Fibroblast of skin of right biceps (primary cell): ENCODE measurements around the gene AGAP2.
A peak's percentile ranks its signal among the peaks of the same experiment; 100 is the strongest.
"Not testable (repeated sequence)": the region's sequence is repeated elsewhere in the genome, so short reads cannot be mapped to it uniquely, and the experiment has no call there.

Source experiments
- DNase-seq: peaks from one replicate; pipeline ENCODE4 v3.0.0-alpha.2; 2013

Gene AGAP2

DNA sequence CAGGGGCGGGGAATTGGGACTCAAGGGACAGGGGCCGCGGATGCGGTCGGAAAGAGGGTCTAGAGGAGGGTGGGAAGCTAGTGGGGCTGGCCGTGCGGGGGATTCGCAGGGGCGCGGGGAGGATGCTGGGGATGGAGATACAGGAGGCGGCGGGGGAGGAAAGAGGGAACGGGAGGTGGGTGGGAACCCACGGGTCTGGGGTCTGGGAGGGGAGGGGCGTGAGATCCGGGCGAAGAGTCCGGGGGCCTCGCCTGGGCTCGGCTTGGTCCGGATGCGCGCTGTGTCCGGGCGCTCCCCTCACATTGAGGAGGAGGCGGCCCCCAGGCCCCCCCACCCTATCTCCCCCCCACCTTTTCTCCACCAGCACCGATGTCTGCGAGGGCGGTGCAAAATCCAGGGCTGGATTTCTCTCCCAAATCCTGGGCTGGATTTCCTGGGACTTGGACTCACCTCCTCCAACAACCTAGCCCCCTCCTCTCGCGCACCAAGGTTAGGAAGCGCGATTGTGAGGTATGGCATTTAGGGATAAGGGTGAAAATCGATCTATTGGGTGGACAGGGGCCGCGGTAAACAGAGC lies at the start of gene AGAP2:
Gene AGAP2 (minus strand): TSS at position 82 of the 577 bp plus-strand sequence. CDS start 496 bp downstream, outside the sequence.
- DNase-seq = peak; percentile 33

DNA sequence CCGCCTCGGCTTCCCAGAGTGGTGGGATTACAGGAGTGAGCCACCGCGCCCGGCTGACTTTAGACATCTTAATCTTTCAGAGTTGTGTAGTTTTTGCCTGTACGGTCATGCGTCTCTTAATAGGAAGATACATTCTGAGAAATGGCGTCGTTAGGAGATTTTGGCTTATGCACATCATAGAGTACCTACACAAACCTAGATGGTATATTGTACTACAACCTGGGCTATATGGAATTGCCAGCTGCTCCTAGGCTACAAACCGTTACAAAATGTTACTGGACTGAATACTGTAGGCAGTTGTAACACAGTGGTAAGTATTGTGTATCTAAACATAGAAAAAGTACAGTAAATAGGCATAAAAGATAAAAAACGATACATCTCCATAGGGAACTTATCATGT lies 45.3 kb upstream of the AGAP2 start:
- no peak for DNase-seq

- no peak for DNase-seq
These were observed 44.9 kb upstream of the AGAP2 start for GRCh38 chr12:57783466-57783801.

- peak; percentile 94 for DNase-seq
These were observed 44.3 kb upstream of the AGAP2 start, which contains the start of gene TSFM for GRCh38 chr12:57782608-57783465. TSFM (plus strand) TSS chr12:57782787; CDS start chr12:57782802, 15 bp downstream.

DNA sequence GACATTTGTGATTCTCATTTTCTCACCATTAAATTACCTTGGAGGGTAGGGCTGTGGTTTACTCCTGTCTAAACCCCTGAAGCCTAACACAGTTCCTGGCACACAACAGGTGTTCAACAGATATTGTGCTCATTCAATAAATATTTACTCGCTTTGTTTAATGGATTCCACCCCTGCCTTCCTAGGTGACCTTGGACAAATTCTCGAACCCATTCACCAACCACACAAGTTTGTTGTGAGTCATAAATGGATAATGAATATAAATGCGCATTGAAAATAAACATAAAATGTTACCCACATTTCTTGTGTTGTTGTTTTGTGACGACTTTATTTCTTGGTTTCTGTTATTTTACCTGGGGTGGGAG lies 43.7 kb upstream of the AGAP2 start:
- DNase-seq = no peak

DNA sequence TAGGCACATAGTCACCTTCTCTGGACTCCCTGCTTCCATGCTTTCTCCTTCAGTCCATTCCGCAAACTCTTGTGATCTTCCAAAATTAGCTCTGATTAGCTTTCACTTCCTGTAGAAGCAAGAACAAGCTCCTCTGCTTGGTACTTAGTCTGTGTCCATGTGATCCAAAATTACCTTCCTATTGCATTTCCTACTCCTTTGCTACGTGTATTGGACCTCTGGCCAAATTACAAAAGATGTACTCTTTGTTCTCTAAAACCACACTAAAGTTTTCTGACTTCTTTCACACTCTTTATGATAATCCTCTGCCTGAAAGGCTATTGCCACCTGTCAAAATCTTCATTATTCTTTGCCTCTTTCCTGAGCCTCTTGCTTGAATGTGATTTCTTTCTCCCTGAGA lies 43.3 kb upstream of the AGAP2 start:
- DNase-seq = no peak

DNA sequence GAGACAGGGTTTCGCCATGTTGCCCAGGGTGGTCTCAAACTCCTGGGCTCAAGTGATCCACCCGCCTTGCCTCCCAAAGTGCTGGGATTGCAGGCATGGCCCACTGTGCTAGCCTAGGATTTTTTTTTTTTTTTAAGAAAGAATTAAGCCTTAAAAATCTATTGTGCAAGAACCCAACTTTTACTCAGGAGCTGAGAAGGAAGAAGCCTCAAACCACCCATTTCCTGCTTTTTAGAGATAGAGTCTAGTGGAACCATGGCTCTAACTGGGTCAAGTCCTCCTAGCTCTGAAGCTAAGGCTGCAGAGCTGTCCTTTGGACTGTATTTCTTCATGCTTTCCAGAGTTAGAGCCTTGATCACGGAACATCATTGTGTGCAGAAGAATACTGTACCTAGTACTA lies 42.7 kb upstream of the AGAP2 start:
- DNase-seq = no peak

GRCh38 chr12:57780284-57780897 lies 41.8 kb upstream of the AGAP2 start:
- DNase-seq = no peak

DNA sequence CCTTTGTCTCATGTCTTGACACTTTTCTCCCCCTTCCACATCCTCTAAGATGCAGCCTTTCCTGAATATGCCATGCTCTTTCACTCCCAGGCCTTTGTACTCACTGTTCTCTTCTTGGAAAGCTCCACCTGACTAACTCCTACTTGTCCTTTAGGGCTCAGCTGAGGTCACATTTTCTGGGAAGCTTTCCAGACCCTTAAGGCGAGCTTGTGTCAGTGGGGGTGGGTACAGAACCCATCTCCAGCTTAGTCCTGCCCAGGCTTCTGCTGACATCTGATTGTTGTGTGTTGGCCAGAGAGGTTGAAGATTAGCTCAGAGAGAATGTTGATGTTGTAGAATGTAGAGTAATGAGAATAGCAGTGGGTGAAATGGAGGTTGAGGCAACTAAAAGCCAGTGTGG lies 41.2 kb upstream of the AGAP2 start:
- DNase-seq = no peak

- DNase-seq = no peak
These were observed 39.4 kb upstream of the AGAP2 start for GRCh38 chr12:57777911-57778310.

DNA sequence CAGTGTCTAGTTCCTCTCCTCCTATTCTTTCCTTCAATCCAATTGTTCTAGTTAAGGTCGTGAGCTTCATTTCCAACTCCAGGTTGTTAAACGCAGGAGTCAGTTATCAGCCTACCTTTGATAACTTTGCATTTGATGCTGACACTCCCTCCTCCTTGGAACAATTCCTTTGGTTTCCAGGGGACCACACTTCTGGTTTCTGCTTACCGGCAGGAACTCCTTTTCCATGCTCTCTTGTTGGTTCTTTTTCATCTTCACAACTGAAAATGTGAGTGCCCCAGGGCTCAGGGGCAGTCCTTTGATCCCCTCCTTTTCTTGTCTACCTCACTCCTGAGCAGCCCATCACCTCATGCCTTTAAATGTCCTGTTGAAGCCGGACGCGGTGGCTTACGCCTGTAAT lies 38.8 kb upstream of the AGAP2 start:
- no peak for DNase-seq

GRCh38 chr12:57776247-57776587 lies 37.7 kb upstream of the AGAP2 start:
- no peak for DNase-seq

GRCh38 chr12:57775563-57776246 lies 37.2 kb upstream of the AGAP2 start:
- no peak for DNase-seq

DNA sequence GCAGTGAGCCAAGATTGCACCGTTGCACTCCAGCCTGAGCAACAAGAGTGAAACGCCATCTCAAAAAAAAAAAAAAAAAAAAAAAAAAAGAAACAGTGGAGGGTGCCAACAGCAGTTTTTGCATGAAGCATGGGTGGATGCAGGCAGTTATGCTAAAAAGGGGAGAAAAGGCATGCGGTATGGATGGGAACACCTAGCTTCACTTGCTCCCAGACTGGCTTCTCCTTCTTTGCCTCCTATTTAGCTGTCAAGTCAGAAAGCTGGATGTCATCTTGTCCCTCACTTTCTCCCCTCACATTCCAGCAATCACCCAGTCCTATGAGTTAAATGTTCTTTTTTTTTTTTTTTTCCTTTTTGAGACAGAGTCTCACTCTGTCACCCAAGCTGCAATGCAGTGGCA lies 36.5 kb upstream of the AGAP2 start:
- no peak for DNase-seq

DNA sequence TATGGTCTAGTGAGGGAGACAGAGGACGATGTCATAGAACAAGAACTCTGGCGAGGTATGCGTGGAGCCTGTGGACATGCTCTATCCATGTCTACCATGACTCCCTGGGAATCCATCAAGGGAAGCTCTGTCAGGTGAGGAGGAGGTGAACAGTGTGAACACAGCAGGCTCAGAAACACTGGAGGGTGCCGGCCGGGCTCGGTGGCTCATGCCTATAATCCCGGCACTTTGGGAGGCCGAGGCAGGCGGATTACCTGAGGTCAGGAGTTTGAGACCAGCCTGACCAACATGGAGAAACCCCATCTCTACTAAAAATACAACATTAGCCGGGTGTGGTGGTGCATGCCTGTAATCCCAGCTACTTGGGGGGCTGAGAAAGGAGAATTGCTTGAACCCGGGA lies 36.1 kb upstream of the AGAP2 start:
- not testable (repeated sequence) for DNase-seq

GRCh38 chr12:57772429-57773322 lies 34.1 kb upstream of the AGAP2 start, which contains the start of gene EEF1AKMT3:
EEF1AKMT3 (plus strand) TSS chr12:57772614; CDS start chr12:57772725, 111 bp downstream.
- peak; percentile 55 for DNase-seq

DNA sequence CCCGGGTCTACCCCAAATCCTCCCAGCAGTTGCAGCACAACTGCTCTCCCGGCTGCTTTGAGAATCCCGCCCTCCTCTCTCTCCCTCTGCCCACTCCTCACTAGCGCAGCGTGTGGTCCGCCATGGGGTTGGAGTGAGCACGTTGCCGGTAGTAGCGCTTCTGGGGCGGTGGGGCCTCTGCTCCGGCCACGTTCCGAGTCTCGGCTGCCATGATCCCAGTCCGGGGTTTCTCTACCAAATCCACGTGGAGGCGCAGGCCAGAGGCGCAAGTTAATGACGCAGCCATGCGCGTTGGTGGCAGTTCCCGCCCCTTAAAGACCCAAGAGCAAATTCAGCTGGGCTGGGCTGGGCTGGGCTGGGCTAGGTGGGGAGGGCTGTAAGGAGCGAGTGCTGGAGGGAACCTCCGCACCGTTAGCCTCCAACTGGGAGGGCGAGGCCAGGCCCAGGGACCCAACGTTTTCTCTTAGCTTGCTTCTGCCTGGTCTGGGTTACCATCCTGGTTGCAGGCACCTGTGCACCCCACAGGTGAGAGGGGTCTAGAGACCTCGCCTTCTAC lies 33.4 kb upstream of the AGAP2 start, which contains the start of gene METTL1:
Gene METTL1 (minus strand): TSS at position 233 of the 556 bp plus-strand sequence. CDS start 22 bp downstream, at position 211.
- peak; percentile 98 for DNase-seq

- DNase-seq = peak; percentile 94
These were observed 32.8 kb upstream of the AGAP2 start for GRCh38 chr12:57771236-57771872.

GRCh38 chr12:57770734-57771133 lies 32.2 kb upstream of the AGAP2 start:
- no peak for DNase-seq

GRCh38 chr12:57769594-57769993 lies 31.1 kb upstream of the AGAP2 start:
- no peak for DNase-seq

GRCh38 chr12:57767876-57768275 lies 29.3 kb upstream of the AGAP2 start:
- no peak for DNase-seq
